ENCODE data around the gene NHS.

The NHS gene

GRCh38 chrX:17555846-17556245, 180.8 kb downstream of the NHS start:
- H3K4me3 ChIP-seq (ENCODE audit: low read length) = no peak overlapping the region

GRCh38 chrX:17559728-17560379, 184.9 kb downstream of the NHS start:
- TF ChIP-seq CTCF (IDR thresholded peaks at IDR 0.05; ENCODE audit: low read depth, low read length, poor library complexity, severe bottlenecking) (no peak), EZH2phosphoT487 (IDR thresholded peaks at IDR 0.05; ENCODE audit: borderline replicate concordance, low read length) (no peak)
- Histone ChIP-seq H3K4me2 (ENCODE audit: low read length) (no peak overlapping the region), H3K4me1 (ENCODE audit: control insufficient read depth, low read length) (no peaks in the 10 kb centered on the region), H3K27me3 (ENCODE audit: control insufficient read depth, low read length) (no peaks in the 10 kb centered on the region), H3K9me3 (ENCODE audit: control insufficient read depth, insufficient read depth, low read length) (no peaks in the 10 kb centered on the region), H3K36me3 (ENCODE audit: control insufficient read depth, low read length) (no peaks in the 10 kb centered on the region), H3K4me3 (ENCODE audit: low read length) (no peak overlapping the region), H4K20me1 (ENCODE audit: control insufficient read depth, insufficient read depth, low read depth, low read length) (no peaks in the 10 kb centered on the region), H3K27ac (ENCODE audit: low read depth, low read length) (no peak overlapping the region), H3K9me2 (replicated peaks; ENCODE audit: control insufficient read depth, low read length) (no peaks in the 10 kb centered on the region), H3F3A (ENCODE audit: control insufficient read depth, insufficient read depth) (no peaks in the 10 kb centered on the region), H3K79me2 (ENCODE audit: control insufficient read depth, low read length) (no peaks in the 10 kb centered on the region)

More at GRCh38 chrX:17555846-17556245, 180.8 kb downstream of the NHS start:
- H3K9me2 ChIP-seq (replicated peaks; ENCODE audit: control insufficient read depth, low read length) = no peaks in the 10 kb centered on the region
- H3F3A ChIP-seq (ENCODE audit: control insufficient read depth, insufficient read depth) = no peaks in the 10 kb centered on the region
- TF ChIP-seq CTCF (IDR thresholded peaks at IDR 0.05; ENCODE audit: low read depth, low read length, poor library complexity, severe bottlenecking) (no peak), EZH2phosphoT487 (IDR thresholded peaks at IDR 0.05; ENCODE audit: borderline replicate concordance, low read length) (no peak)
- no peaks in the 10 kb centered on the region for H3K79me2 ChIP-seq (ENCODE audit: control insufficient read depth, low read length)
- H3K36me3 ChIP-seq (ENCODE audit: control insufficient read depth, low read length) = no peaks in the 10 kb centered on the region
- H3K4me1 ChIP-seq (ENCODE audit: control insufficient read depth, low read length) = no peaks in the 10 kb centered on the region
- H3K27ac ChIP-seq (ENCODE audit: low read depth, low read length) = no peak overlapping the region
- H3K27me3 ChIP-seq (ENCODE audit: control insufficient read depth, low read length) = no peaks in the 10 kb centered on the region
- no peak overlapping the region for H3K4me2 ChIP-seq (ENCODE audit: low read length)
- no peaks in the 10 kb centered on the region for H4K20me1 ChIP-seq (ENCODE audit: control insufficient read depth, insufficient read depth, low read depth, low read length)
- no peaks in the 10 kb centered on the region for H3K9me3 ChIP-seq (ENCODE audit: control insufficient read depth, insufficient read depth, low read length)

GRCh38 chrX:17560385-17560784, 185.4 kb downstream of the NHS start:
- H3K79me2 ChIP-seq (ENCODE audit: control insufficient read depth, low read length) = no peaks in the 10 kb centered on the region
- H3K27me3 ChIP-seq (ENCODE audit: control insufficient read depth, low read length) = no peaks in the 10 kb centered on the region
- H3K27ac ChIP-seq (ENCODE audit: low read depth, low read length) = no peak overlapping the region
- no peaks in the 10 kb centered on the region for H3K9me2 ChIP-seq (replicated peaks; ENCODE audit: control insufficient read depth, low read length)
- no peaks in the 10 kb centered on the region for H3K36me3 ChIP-seq (ENCODE audit: control insufficient read depth, low read length)
- no peaks in the 10 kb centered on the region for H4K20me1 ChIP-seq (ENCODE audit: control insufficient read depth, insufficient read depth, low read depth, low read length)
- no peaks in the 10 kb centered on the region for H3K9me3 ChIP-seq (ENCODE audit: control insufficient read depth, insufficient read depth, low read length)
- no peaks in the 10 kb centered on the region for H3K4me1 ChIP-seq (ENCODE audit: control insufficient read depth, low read length)
- TF ChIP-seq CTCF (IDR thresholded peaks at IDR 0.05; ENCODE audit: low read depth, low read length, poor library complexity, severe bottlenecking) = no peak
- TF ChIP-seq EZH2phosphoT487 (IDR thresholded peaks at IDR 0.05; ENCODE audit: borderline replicate concordance, low read length) = no peak
- H3K4me3 ChIP-seq (ENCODE audit: low read length) = no peak overlapping the region
- H3K4me2 ChIP-seq (ENCODE audit: low read length) = no peak overlapping the region
- no peaks in the 10 kb centered on the region for H3F3A ChIP-seq (ENCODE audit: control insufficient read depth, insufficient read depth)

Data from DOHH2 (cell line).